Inflammatory macrophage treated with lipopolysaccharide for 1 hour (primary cell): ENCODE results near the gene AFG3L2.
"Not testable (repeated sequence)": the region's sequence is repeated elsewhere in the genome, so short reads cannot be mapped to it uniquely, and the experiment has no call there.

ENCODE experiments used
- DNase-seq, 2 donors: peaks; one replicate each; pipeline ENCODE4 v3.0.0-alpha.2; 2020 to 2022

The AFG3L2 gene

DNA sequence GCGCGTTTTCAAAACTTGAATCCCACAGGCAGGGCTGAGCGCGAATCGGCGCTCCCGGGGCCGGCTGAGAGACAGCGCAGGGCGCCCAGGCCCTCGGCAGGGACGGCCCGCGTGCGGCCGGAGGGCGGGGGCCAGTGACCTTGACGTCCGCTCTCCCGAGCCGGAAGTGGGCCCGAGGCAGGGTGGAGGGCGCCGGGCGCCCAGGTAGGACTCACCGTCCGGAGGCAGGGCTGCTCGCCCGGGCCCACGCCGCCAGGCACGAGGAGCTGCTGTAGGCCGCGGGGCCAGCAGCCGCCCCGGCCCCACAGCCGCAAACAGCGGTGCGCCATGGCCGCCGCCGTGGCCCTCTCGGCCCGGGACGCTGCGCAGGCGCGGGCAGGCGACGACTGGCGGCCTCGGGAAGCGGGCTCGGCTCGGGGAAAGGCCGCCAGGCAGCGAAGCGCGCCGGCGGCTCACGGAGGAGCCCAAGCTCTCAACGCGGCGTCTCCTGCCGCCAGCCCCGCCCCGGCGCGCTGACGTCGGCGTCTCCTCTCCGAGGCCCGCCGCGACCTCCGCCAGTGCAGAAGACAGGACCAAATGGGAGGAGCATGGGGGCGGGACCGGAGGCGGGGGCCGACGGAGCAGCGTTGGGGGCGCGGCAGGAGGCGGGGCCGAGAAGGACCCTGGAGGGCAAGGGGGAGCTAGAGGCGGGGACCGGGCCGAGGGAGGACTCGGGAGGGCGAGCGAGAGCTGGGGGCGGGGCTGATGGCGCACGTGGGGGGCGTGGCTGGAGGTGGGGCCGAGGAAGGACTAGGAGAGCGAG, at the start of gene AFG3L2:
Gene AFG3L2, minus strand, starts transcription at position 474 of the 802 bp plus-strand sequence. Its CDS starts 145 bp downstream, at position 329.
- peak; percentile 98 to 100 for DNase-seq

DNA sequence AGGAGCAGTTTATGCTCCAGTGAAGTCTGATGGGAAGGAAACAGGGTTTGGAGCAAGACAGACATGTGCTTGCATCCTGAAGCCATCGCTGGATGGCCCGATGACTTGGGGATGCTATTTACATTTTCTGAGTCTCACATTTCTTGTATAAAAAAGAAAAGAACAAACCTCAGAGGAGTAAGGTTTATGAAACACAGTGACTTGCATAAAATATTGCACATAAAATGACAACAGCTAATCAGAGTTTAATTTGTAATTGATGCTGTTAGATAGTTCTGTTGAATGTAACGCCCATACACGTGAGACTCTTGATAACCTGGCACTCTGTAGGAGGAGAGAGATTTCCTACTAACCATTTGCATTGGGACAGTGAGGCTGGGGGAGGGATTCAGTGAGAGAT, 47.2 kb upstream of the AFG3L2 start:
- no peak for DNase-seq

DNA sequence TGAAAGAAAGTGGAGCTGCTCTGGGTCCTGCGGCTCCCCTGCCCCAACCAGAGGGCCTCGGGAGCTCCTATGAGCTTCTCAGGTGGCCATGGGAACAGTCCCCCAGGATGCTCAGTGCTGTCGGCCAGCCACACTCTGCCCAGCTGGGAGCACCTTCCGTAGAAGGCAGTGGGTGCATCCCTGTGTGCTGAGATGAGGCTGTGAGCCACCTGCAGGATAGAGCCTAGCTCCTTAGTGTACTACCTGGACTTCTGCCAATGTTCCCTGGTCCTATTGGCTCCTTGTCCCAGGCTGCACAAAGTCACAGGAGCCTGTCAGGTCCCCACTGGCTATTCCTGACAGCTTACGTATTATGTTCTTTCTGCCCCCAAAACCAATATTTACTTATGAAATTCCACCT, 46.8 kb upstream of the AFG3L2 start:
- DNase-seq, result no peak

DNA sequence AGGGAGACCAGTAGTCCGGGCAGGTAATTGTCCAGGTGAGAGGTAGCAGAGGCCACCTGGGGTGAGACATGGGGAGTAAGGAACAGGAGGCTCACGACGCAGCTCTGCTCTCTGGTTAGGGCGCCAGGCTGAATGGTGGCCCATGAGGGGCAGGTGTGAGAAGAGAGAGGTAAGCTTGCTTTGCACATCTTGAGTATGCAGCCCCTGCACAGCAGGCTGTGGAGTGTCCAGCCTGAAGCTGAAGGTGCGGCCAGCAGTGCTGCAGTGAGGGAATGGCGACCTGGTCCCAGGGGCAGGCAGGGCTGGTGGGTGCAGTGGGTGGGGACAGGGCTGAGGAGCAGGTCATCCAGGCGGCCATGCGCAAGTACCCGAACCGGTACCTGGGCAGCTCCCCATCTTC, 46.4 kb upstream of the AFG3L2 start:
- no peak for DNase-seq

DNA sequence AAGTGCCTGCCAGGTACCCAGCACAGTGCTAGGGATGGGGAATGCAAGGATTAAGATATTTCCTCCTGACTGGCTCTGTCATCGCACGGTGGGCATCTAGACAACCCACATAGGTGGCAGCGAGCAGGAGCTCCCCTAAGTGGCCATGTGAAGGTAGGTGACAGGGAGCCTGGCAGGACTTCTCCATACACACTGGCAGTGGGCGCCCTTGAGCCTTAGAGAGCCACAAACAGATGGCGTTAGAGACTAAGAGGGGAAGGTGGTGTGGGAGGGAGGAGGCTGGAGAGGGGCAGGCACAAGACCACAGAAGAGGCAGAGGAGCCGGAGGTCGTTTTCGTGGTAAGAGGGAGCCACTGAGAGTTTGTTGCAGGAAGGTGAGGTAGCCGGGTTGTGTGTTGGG, 45.9 kb upstream of the AFG3L2 start:
- DNase-seq, result peak in 1 of 2 donors; percentile 13

DNA sequence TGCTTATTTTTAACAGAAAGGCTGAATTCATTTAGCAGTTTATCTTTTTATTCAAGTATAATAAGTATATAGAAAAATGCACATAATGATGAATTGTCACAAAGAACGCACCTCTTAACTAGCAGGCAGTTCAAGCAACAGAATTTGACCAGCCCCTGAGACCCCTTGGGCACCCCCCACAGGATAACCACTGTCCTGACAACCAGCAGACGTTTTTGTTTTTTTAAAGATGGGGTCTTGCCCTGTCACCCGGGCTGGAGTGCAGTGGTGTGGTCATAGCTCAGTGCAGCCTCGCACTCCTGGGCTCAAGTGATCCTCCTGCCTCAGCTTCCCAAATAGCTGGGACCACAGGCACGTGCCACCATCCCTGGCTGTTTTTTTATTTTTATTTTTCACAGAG, 44.7 kb upstream of the AFG3L2 start:
- no peak for DNase-seq

DNA sequence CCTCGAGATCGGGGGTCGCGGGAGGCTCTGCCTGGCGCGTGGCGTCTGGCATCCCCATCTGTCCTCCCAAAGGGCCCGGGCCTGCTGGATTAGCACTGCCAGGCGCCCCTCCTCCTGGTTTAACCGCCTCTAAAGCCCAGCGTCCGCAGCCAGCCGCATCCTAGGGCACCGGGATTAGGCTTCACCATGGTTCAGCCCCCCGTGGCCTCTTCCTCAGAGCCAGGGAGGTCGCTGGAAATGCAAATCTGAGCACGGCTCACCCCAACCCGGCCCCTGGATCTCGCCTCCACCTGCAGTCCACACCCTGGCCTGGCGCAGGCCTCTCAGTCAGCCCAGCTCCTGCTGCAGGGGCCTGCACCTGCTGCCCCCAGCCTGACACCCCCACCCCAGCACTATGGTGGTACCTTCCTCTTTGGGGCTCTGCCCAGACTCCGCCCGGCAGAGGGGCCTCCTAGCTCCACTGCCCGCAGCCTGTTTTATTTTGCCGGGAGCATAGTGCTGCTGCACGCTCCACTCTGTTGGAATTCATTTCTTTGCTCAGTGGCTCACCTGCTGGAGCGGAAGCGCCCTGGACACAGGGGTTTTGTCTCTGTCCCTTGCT, 43.9 kb upstream of the AFG3L2 start:
- DNase-seq, result no peak

DNA sequence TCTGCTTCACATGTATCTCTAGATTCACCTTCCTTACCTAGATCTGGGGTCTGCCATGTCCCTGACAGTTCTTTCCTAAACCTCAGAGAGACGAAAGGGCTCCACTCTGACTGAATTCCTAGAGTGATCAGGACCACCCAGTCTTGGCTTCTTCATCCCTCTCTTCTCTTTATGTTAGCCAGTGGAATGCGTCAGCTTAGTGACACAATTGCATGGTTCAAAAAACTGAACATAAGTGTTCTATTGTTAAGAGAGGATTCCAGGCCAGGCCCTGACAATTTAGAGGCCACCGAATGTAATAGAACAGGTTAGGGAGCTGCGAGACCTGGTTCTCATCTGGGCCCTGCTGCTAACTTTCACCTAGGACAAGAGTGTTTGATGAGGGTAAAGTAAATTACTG, 40.7 kb upstream of the AFG3L2 start:
- no peak for DNase-seq

DNA sequence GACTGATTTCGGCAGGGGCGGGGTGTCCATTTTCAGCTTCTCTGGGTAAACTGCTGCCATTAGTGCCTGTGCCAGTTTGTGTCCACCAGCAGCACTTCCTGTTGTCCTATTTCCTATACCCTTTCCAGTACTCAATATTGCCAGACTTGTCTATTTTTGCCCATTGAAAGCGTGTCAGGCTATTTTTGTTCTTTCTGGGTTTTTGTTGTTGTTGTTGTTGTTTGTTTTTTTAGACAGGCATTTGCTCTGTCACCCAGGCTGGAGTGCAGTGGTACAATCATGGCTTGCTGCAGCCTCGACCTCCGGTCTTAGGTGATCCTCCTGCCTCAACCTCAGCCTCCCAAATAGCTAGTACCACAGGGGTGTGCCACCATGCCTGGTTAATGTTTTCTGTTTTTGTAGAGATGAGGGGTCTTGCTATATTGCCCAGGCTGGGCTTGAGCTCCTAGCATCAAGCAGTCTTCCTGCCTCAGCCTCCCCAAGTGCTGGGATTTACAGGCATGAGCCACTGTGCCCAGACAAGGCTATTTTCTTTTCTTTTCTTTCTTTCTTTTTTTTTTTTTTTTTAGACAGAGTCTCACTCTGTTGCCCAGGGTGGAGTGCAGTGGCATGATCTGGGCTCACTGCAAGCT, 39.2 kb upstream of the AFG3L2 start:
- no peak for DNase-seq

DNA sequence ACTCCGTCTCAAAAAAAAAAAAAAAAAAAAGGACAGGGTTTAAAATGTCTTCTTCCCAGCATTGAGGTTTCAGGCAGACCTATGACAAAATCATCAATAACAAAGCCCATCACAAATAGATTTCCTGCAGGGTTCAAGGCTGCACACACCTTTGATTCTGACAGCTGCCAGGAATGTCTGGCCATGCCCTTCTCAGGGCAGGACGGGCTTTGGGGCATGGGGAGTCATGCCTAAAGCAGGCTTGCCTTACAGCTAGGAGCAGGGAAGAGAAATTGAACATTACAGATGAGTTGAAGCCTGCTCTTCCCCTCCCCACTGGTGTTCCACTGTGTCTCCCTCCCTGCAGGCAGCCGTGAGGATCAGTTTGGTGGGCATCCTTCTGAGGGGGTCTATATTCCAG, 34.4 kb upstream of the AFG3L2 start:
- DNase-seq, result no peak

DNA sequence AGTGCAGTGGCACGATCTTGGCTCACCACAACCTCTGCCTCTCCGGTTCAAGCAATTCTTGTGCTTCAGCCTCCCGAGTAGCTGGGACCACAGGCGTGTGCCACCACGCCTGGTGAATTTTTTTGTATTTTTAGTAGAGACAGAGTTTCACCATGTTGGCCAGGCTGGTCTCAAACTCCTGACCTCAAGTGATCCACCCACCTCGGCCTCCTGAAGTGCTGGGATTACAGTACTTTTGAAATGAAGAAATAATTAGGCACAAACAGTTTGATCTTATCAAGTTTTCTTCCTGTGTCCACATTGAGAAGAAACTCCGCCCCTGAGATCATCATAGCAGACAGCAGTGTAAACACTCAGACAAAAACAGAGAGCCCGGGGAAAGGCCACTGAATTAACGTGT, 33.7 kb upstream of the AFG3L2 start:
- not testable (repeated sequence) for DNase-seq

DNA sequence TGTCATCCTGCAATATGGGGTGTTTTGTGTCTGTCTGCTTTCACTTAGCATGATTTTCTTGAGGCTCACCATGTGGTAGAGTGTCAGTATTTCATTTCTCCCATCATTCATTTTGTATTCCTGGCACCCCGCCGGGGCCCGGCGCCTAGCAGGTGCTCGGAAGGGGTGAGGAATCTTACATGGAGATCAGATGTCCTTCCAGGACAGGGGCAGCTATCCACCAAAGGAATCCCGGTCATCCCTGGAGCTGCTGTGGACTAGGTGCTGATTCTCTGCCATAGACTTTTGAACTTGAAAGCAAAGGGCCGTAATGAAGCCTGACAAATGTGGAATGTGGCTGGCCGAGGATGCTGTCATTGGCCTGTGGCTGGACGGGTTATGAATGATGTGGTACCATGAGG, 33.1 kb upstream of the AFG3L2 start:
- no peak for DNase-seq

DNA sequence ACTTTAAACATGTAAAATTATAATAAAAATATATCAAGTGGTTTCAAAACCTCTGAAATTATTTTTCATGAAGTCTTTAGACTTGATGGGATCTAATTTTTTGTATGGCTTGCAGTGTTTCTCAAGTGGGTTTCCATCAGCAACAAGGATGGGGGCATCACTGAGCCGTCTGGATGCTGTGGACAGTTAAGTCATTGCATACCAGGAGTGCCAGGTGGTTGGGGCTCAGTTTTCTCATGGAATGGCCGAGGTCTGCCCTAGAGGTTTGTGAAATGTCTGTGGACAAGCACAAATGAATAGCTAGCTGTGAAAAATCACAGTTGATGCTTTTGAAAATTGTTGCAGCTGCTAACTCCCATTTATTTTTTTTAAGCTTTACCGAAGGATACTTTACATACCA, 32.4 kb upstream of the AFG3L2 start:
- DNase-seq, result no peak

DNA sequence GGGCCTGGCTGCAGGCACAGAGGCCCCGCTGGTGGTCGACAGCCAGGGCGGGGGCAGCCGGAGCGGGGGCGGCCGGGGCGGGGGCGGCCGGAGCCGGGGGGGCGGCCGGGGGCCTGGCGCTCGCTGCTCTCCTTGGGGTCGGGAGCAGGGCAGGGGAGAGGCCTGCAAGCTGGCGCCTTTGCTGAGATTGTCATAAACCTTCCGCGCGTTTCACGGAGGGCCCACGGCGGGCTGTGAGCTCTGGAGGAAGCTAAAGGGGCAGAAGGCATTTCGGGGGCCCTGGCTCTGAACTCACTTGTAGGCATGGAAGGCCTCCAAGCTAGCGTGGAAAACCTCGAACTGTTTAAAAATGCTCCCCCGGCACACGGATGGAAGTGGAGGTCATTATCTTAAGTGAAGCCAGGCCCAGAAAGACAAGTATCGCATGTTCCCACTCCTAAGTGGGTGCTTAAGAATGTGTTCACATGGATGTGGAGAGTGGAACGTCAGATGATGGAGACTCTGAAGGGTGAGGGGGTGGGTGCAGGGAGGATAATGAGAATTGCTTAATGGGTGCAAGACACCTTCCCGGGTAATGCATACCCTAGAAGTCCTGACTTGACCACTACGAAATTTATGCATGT, 31.3 kb upstream of the AFG3L2 start:
- DNase-seq, result peak in 1 of 2 donors; percentile 22

DNA sequence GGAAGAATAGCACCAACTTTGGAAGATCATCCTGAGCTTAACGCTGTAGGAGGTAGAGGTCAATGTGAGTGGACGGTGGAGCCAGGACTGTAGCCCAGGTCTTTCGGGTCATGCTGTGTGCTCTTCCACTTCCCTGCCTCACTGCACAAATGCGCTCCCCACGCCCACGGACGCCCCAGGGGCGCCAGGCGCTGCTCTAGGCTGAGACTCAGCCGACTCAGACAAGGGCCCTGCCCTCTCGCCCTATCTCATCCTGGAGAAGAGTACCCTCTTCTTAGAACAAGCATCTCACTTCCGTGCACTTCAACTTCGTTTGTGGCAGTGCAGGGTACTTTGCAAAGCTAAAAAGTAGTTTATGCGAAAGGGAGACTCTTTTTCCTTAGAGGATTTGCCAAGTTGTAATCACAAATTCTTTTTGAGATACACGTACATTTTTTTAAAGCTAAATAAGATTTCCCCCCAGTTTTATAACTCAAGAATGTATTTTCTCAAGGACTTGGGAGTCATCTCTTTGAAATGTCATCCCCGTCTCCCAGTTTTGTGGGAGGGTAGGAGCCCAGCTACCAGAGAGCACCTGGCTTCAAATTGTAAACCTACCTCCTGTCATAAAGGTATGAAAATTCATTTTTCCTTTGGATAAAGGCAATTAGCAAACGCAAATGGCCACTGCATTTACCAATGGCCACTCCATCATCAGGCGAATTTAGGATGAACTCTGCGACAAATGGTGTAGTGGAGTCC, 29.5 kb upstream of the AFG3L2 start:
- DNase-seq, result peak in 1 of 2 donors; percentile 8

DNA sequence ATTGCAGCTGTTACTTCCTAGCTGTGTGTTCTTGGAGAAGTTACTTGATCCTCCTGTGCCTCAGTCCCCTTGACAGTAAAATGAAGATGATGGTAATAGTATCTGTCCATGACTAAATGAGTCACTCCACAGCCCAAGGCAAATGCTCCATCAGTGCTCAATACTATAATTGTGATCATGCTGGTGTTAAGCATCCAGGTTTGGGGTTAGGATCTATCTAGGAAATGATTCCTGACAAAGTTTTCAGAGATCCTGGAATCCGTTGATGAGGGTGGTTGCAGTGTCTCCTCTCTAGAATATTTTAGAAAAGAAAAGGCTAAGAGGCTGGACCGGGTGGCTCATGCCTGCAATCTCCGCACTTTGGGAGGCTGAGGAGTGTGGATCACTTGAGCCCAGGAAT, 28.0 kb upstream of the AFG3L2 start:
- no peak for DNase-seq

DNA sequence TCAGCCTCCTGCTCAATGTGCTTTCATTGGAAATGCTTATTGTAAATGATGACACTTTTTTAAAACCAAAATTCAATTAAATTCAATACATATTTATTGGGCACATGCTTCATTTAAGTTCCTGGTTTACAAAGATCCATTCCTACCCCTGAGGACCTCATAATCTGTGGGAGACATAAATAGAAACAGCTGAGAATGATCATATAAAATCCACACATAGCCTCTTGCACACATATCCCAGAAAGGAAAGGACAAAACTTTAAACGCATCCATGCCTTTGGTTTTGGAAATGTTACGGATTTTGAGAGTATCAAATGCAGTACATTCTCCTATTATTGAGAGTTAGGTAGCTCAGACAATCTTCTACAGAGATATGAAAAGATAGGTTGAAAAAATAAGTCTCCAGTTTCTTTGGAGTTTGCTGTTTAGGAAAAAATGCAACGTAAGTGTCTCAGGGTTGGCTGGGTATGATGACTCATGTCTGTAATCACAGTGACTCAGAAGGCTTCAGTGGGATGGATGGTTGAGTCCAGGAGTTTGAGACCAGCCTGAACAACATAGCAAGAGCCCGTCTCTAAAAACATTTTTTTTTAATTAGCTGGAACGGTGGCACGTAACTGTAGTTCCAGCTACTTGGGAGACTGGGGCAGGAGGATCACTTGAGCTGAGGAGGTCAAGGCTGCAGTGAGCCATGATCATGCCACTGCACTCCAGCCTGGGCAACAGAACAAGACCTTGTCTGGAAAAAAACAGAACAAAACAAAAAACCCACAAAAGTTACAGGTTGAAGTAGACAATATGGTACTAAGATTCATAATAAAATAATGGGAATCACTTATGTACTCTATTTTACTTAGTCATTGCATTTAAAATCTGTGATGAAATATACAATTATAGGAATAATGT, 26.8 kb upstream of the AFG3L2 start:
- peak; percentile 61 to 69 for DNase-seq

DNA sequence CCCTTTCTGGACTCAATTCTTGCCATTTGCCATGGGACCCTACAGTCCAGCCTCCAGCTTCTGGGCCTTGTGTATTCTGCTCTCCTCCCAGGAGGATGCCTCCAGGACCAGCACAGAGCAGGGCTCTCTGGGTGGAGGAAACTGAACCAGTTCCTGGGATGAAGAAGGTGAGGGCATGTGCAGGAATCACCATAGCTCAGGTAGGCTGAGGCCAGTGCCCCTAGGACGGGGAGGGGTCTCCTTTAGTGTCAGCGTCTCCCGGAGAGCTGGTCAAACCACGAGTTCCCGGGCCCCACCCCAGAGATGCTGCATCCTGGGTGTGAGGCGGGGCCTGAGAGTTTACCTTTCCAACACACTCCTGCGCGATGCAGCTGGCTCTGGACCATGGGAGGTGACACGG, 24.9 kb upstream of the AFG3L2 start:
- no peak for DNase-seq

DNA sequence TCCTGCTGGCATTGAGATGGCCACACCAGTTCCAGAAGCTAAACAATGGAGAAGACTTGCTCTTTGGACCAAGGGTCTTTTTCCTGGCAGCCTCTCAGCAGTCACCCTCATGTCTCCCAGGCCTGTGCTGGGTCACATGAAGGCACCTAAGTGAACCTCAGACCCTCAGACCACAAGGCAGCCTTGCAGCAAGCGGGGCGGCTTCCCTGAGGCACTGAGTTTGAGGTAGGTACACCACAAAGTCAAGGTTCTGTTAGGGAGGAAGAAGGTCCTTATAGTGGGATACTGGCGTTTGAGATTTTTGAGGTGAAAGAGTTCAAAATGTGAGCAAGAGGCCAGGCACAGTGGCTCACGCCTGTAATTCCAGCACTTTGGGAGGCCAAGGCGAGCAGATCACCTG, 22.2 kb upstream of the AFG3L2 start:
- DNase-seq, result no peak

DNA sequence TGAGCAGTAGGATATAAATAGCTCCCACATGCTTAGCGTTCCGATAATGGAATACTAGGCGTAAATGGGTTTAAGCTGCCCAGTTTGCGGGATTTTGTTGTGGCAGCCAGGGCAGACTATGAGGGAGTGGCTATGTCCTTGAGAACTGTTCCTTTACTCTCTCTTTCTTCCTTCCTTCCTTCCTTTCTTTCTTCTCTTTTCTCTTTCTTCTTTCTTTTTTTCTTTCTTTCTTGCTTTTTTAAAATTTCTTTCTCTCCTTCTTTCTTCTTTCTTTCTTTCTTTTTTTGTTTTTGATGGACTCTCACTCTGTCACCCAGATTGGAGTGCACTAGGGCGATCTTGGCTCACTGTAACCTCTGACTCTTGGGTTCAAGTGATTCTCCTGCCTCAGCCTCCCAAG, 21.6 kb upstream of the AFG3L2 start:
- no peak for DNase-seq

DNA sequence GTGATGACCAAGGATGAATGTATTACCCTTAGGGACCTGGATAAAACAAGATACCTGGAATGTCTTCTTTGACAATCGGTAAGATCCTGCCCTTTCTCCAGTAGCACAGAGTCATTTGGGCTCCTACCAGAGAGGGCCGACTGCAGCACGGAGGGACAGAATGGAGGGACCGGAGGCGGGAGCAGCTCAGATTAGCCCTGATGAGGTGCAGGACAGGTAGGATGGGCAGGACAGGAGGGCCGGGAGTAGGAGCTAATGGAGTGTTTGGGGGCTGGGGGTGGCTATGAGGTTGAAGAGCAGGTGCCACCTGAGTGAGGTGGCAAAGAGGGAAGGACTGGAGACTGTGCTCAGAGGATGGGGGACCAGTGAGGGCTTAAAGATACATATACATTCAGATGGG, 20.8 kb upstream of the AFG3L2 start:
- DNase-seq, result no peak

DNA sequence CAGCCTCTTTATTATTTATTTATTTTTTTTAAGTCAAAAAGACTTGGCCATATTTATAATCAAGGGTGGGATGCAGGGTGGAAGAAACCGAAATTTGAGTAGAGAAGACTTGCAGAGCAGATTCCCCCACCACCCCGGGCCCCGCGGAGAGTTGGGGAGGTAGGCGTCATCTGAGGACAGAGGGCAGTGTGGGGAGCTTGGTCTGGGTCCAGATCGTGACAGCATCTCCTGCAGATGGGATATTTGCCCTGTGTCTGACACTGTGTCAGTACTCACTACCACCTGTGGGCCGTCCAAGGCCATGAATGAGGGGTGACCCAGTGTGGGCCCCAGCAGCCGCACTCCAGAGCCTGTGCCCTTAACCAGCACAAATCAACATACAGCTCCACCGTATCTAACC, 20.2 kb upstream of the AFG3L2 start:
- no peak for DNase-seq
